CD4-positive, alpha-beta T cell treated with Interferon gamma for 1 hour (primary cell): ENCODE data around the gene ZNF862.
"Not testable (repeated sequence)": the region's sequence is repeated elsewhere in the genome, so short reads cannot be mapped to it uniquely, and the experiment has no call there.

ENCODE experiments used
- DNase-seq: peaks from one replicate; pipeline ENCODE4 v3.0.0-alpha.2; 2020

Gene ZNF862

GRCh38 chr7:149825567-149826343 is 12.4 kb upstream of the ZNF862 start:
- no peak for DNase-seq

- DNase-seq, result no peak
Observed at GRCh38 chr7:149826344-149827088, 11.7 kb upstream of the ZNF862 start.

GRCh38 chr7:149827089-149827981 is 10.8 kb upstream of the ZNF862 start:
- no peak for DNase-seq

GRCh38 chr7:149828357-149829309 is 9.5 kb upstream of the ZNF862 start:
- no peak for DNase-seq

- not testable (repeated sequence) for DNase-seq
Observed at GRCh38 chr7:149830527-149830926, 7.6 kb upstream of the ZNF862 start.

- no peak for DNase-seq
Observed at GRCh38 chr7:149830997-149831740, 7.0 kb upstream of the ZNF862 start.

GRCh38 chr7:149831741-149832219 is 6.4 kb upstream of the ZNF862 start:
- no peak for DNase-seq

GRCh38 chr7:149832332-149833041 is 5.7 kb upstream of the ZNF862 start:
- no peak for DNase-seq

- DNase-seq, result no peak
Observed at GRCh38 chr7:149833495-149834130, 4.6 kb upstream of the ZNF862 start.

GRCh38 chr7:149834601-149835000 is 3.6 kb upstream of the ZNF862 start:
- no peak for DNase-seq

GRCh38 chr7:149836434-149836833 is 1.7 kb upstream of the ZNF862 start:
- no peak for DNase-seq

GRCh38 chr7:149837564-149838223 is 481 bp upstream of the ZNF862 start:
- no peak for DNase-seq

GRCh38 chr7:149838992-149839408 is 825 bp downstream of the ZNF862 start:
- no peak for DNase-seq

- DNase-seq, result no peak
Observed at GRCh38 chr7:149839933-149840332, 1.8 kb downstream of the ZNF862 start.

- no peak for DNase-seq
Observed at GRCh38 chr7:149843566-149843965, 5.4 kb downstream of the ZNF862 start.

- no peak for DNase-seq
Observed at GRCh38 chr7:149844445-149844844, 6.3 kb downstream of the ZNF862 start.

GRCh38 chr7:149845257-149845980 is 7.2 kb downstream of the ZNF862 start:
- DNase-seq, result no peak

GRCh38 chr7:149846021-149846420 is 7.8 kb downstream of the ZNF862 start:
- no peak for DNase-seq
